Neural cell (in vitro differentiated cells): ENCODE data around the gene KRT35. TPM values are rescaled to one million over a fixed set of nuclear protein-coding genes. Genes with fewer than 3 reads are reported as not detected.

Source experiments
- H2AFZ ChIP-seq: fragments of 200-600, 300-800 bp; sonication (generic), shearing (Covaris generic); 2 replicates; pipeline ENCODE4 v1.6.0; 2014; ENCODE audit warnings: low read depth, mild to moderate bottlenecking, antibody characterized with exemption, low read length, moderate library complexity
- H3F3A ChIP-seq: fragments of 200-600 bp; shearing (Covaris generic); 2 replicates; pipeline ENCODE4 v1.6.1; 2016; ENCODE audit warnings: mild to moderate bottlenecking, moderate library complexity, mixed read lengths, antibody characterized with exemption, low read length; ENCODE audit not compliant: insufficient read depth, poor library complexity, severe bottlenecking
- H3K27ac ChIP-seq: fragments of 200-600, 300-800 bp; sonication (generic), shearing (Covaris generic); 2 replicates; pipeline ENCODE4 v1.5.1; 2014; ENCODE audit warnings: mild to moderate bottlenecking, low read length, moderate library complexity
- H3K27me3 ChIP-seq: fragments of 300-800, 200-600 bp; sonication (generic), shearing (Covaris generic); 2 replicates; pipeline ENCODE4 v1.6.0; 2014; ENCODE audit warnings: mild to moderate bottlenecking, low read depth, low read length, moderate library complexity; ENCODE audit not compliant: insufficient read depth
- H3K36me3 ChIP-seq: fragments of 300-800, 200-600 bp; sonication (generic), shearing (Covaris generic); 2 replicates; pipeline ENCODE4 v1.5.1; 2014; ENCODE audit warnings: mild to moderate bottlenecking, antibody characterized with exemption, low read length, moderate library complexity; ENCODE audit not compliant: insufficient read depth
- H3K4me2 ChIP-seq: fragments of 300-800, 200-600 bp; sonication (generic), shearing (Covaris generic); 2 replicates; pipeline ENCODE4 v1.6.0; 2014; ENCODE audit warnings: mild to moderate bottlenecking, low read length
- H3K4me3 ChIP-seq: fragments of 300-800, 200-600 bp; sonication (generic), shearing (Covaris generic); 2 replicates; pipeline ENCODE4 v1.5.1; 2014; ENCODE audit warnings: mild to moderate bottlenecking, low read length, moderate library complexity
- H3K79me2 ChIP-seq: fragments of 200-600 bp; shearing (Covaris generic); replicated peaks from 2 replicates; pipeline ENCODE4 v1.6.0; 2014; ENCODE audit warnings: mild to moderate bottlenecking, low read length, moderate library complexity; ENCODE audit not compliant: insufficient read depth
- H3K9ac ChIP-seq: fragments of 300-800, 200-600 bp; sonication (generic), shearing (Covaris generic); 2 replicates; pipeline ENCODE4 v1.6.1; 2016; ENCODE audit warnings: mild to moderate bottlenecking, low read length, mixed read lengths
- H3K9me2 ChIP-seq: fragments of 200-600 bp; shearing (Covaris generic); 2 replicates; pipeline ENCODE4 v1.6.1; 2016; ENCODE audit warnings: mild to moderate bottlenecking, low read length, mixed read lengths; ENCODE audit not compliant: insufficient read depth
- H3K9me3 ChIP-seq: fragments of 200-600, 300-800 bp; sonication (generic), shearing (Covaris generic); 2 replicates; pipeline ENCODE4 v1.6.1; 2016; ENCODE audit warnings: mild to moderate bottlenecking, mixed run types, low read length, moderate library complexity, mixed read lengths
- H4K20me1 ChIP-seq: fragments of 200-600 bp; shearing (Covaris generic); 2 replicates; pipeline ENCODE4 v1.6.1; 2016; ENCODE audit warnings: mild to moderate bottlenecking, mixed run types; ENCODE audit not compliant: insufficient read depth
- CTCF ChIP-seq: fragments of 450-650 bp; IDR thresholded peaks from 2 replicates; pipeline ENCODE4 v1.5.1; 2014; ENCODE audit warnings: antibody characterized with exemption, mild to moderate bottlenecking, moderate library complexity; ENCODE audit not compliant: poor library complexity, severe bottlenecking
- EP300 ChIP-seq: fragments of 450-650 bp; conservative IDR thresholded peaks from 2 replicates; pipeline ENCODE4 v1.6.1; 2014; ENCODE audit warnings: antibody characterized with exemption, mild to moderate bottlenecking, moderate library complexity; ENCODE audit not compliant: poor library complexity, severe bottlenecking
- EZH2 ChIP-seq: fragments of 200-600, 300-800 bp; shearing (Covaris generic), sonication (generic); IDR thresholded peaks from 2 replicates; pipeline ENCODE4 v1.6.1; 2014; ENCODE audit warnings: antibody characterized with exemption, low read length, borderline replicate concordance, mild to moderate bottlenecking; ENCODE audit not compliant: insufficient read depth, poor library complexity, severe bottlenecking
- MXI1 ChIP-seq: fragments of 450-650 bp; conservative IDR thresholded peaks from 2 replicates; pipeline ENCODE4 v1.6.1; 2014; ENCODE audit warnings: antibody characterized with exemption, mild to moderate bottlenecking; ENCODE audit not compliant: poor library complexity, severe bottlenecking
- POLR2AphosphoS5 ChIP-seq: IDR thresholded peaks from 2 replicates; pipeline ENCODE4 v1.6.1; 2012
- REST ChIP-seq: IDR thresholded peaks from 2 replicates; pipeline ENCODE4 v1.6.1; 2012; ENCODE audit warnings: borderline replicate concordance
- SMC3 ChIP-seq: fragments of 450-650 bp; conservative IDR thresholded peaks from 2 replicates; pipeline ENCODE4 v1.6.1; 2014; ENCODE audit warnings: antibody characterized with exemption, mild to moderate bottlenecking, moderate library complexity; ENCODE audit not compliant: poor library complexity
- polyA plus RNA-seq: library from polyadenylated mRNA; depleted of rRNA; stranded (reverse); fragments of >200 nt; gene quantifications from 2 replicates; pipeline ENCODE4 v1.2.3, GENCODE V29; 2014

KRT35 gene
- polyA plus RNA-seq, 1 donor from 2014 or later: not detected

GRCh38 chr17:41527063-41528023 lies 46.4 kb upstream of the KRT35 start:
- H3F3A ChIP-seq: no peaks in the 10 kb centered on the region
- peaks cover 28% of the 10 kb centered on the region for H3K27me3 ChIP-seq
- H4K20me1 ChIP-seq: no peaks in the 10 kb centered on the region
- no peak overlapping the region for H3K27ac ChIP-seq
- no peak overlapping the region for H3K9ac ChIP-seq
- TF ChIP-seq EP300 (no peak), EZH2 (peak; percentile 77), CTCF (no peak), REST (no peak), POLR2AphosphoS5 (no peak), MXI1 (no peak), SMC3 (no peak)
- no peaks in the 10 kb centered on the region for H3K36me3 ChIP-seq
- peak overlapping the region; percentile 55 for H3K4me3 ChIP-seq
- H3K79me2 ChIP-seq: no peaks in the 10 kb centered on the region
- H3K9me3 ChIP-seq: no peaks in the 10 kb centered on the region
- H3K4me2 ChIP-seq: no peak overlapping the region
- H2AFZ ChIP-seq: peak overlapping the region; percentile 8
- H3K9me2 ChIP-seq: no peaks in the 10 kb centered on the region

- Histone ChIP-seq H3K9me2 (no peaks in the 10 kb centered on the region), H4K20me1 (no peaks in the 10 kb centered on the region), H3F3A (no peaks in the 10 kb centered on the region), H3K79me2 (no peaks in the 10 kb centered on the region), H3K27ac (no peak overlapping the region), H2AFZ (no peak overlapping the region), H3K9me3 (no peaks in the 10 kb centered on the region), H3K36me3 (no peaks in the 10 kb centered on the region), H3K27me3 (peaks cover 26% of the 10 kb centered on the region), H3K4me2 (no peak overlapping the region), H3K4me3 (no peak overlapping the region), H3K9ac (no peak overlapping the region)
- TF ChIP-seq MXI1 (no peak), REST (no peak)
Observed at GRCh38 chr17:41524261-41524660, 43.3 kb upstream of the KRT35 start.
